ENCODE results near the gene FAM32A.

DNA sequence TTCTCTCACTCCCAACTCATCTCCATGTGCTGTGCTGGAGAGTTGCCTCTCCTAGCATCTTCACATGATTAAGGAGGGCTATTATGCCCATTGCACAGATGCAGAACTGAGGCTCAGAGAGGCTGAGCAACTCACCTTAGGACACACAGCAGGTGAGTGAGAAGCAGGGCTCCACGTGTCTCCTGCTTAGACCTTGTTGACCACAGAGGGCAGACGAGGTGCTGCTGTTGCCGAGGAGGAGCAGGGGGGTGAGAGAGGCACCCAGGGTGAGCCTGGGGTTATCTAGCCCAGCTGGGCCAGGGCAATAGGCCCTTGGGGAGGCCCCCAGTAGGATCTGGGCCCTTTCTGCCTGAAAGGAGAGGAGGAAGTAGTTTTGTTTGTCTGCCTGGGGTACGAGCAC is 44.2 kb upstream of the FAM32A start:
- TF ChIP-seq CTCF (IDR thresholded peaks at IDR 0.05; ENCODE audit: insufficient read depth, low read depth, low read length) (no peak), EZH2 (IDR thresholded peaks at IDR 0.05; ENCODE audit: insufficient read depth, low read length) (no peak)

Data from astrocyte (in vitro differentiated cells and primary cell).